PC-3 (cell line): ENCODE data around the gene ABHD15. TPM values are rescaled to one million over a fixed set of nuclear protein-coding genes. Genes with fewer than 3 reads are reported as not detected.

ENCODE experiments used
- ATAC-seq: fragments of 200-7000 bp; cut with Tn5 transposase; 2 replicates; pipeline ENCODE4 v1.9.1; 2020; ENCODE audit warnings: mild to moderate bottlenecking, moderate library complexity
- BruUV-seq: library from RNA; stranded (reverse); fragments of 400-500 nt; replicated peaks from 2 replicates; lab custom pipeline; 2021; lab: Mats Ljungman, UMichigan
- CTCF ChIA-PET: fragments of 300-600 bp; sonication (Branson Sonifier 250); formaldehyde crosslinking; loops from one replicate; lab custom pipeline; 2022; ENCODE audit warnings: antibody characterized with exemption; lab: Charles Lee
- POLR2A ChIA-PET: fragments of 300-600 bp; sonication (Branson Sonifier 250); formaldehyde crosslinking; loops from one replicate; lab custom pipeline; 2022; ENCODE audit warnings: antibody characterized with exemption; ENCODE audit not compliant: unreplicated experiment; lab: Charles Lee
- DNase-seq: peaks from one replicate; pipeline ENCODE4 v3.0.0-alpha.2; 2015
- H2AFZ ChIP-seq: fragments of 300-600 bp; sonication (generic); 2 replicates; pipeline ENCODE4 v1.6.0; 2016; ENCODE audit warnings: antibody characterized with exemption, low read length
- H3F3A ChIP-seq: fragments of 300-600 bp; sonication (generic); one replicate; pipeline ENCODE4 v1.6.0; 2017; ENCODE audit warnings: antibody characterized with exemption, low read length, control low read depth, mild to moderate bottlenecking; ENCODE audit not compliant: unreplicated experiment
- H3K27ac ChIP-seq: fragments of 300-600 bp; sonication (generic); 2 replicates; pipeline ENCODE4 v1.5.1; 2016; ENCODE audit warnings: mild to moderate bottlenecking, low read length
- H3K27me3 ChIP-seq: fragments of 300-600 bp; sonication (generic); 2 replicates; pipeline ENCODE4 v1.6.1; 2016; ENCODE audit warnings: low read length, mixed read lengths
- H3K36me3 ChIP-seq: fragments of 300-600 bp; sonication (generic); 2 replicates; pipeline ENCODE4 v1.6.1; 2016; ENCODE audit warnings: low read depth, mixed run types, low read length, mixed read lengths
- H3K4me1 ChIP-seq: fragments of 300-600 bp; sonication (generic); 2 replicates; pipeline ENCODE4 v1.5.1; 2016; ENCODE audit warnings: low read length; ENCODE audit not compliant: insufficient read depth
- H3K4me2 ChIP-seq: fragments of 300-600 bp; sonication (generic); 2 replicates; pipeline ENCODE4 v1.6.0; 2016; ENCODE audit warnings: low read length
- H3K4me3 ChIP-seq: fragments of 300-600 bp; sonication (generic); 2 replicates; pipeline ENCODE4 v1.5.1; 2016; ENCODE audit warnings: mild to moderate bottlenecking, low read length, mixed read lengths
- H3K79me2 ChIP-seq: fragments of 300-600 bp; sonication (generic); 2 replicates; pipeline ENCODE4 v1.6.1; 2017; ENCODE audit warnings: low read length, mixed read lengths
- H3K9ac ChIP-seq: fragments of 300-600 bp; sonication (generic); 2 replicates; pipeline ENCODE4 v1.6.0; 2016; ENCODE audit warnings: mild to moderate bottlenecking, low read length
- H3K9me2 ChIP-seq: fragments of 300-600 bp; sonication (generic); replicated peaks from 2 replicates; pipeline ENCODE4 v1.6.1; 2016; ENCODE audit warnings: mixed run types, low read length, mixed read lengths
- H3K9me3 ChIP-seq: fragments of 300-600 bp; sonication (generic); 2 replicates; pipeline ENCODE4 v1.6.1; 2016; ENCODE audit warnings: low read length, mixed read lengths
- H4K20me1 ChIP-seq: fragments of 300-600 bp; sonication (generic); 2 replicates; pipeline ENCODE4 v1.6.1; 2016; ENCODE audit warnings: low read length, mixed read lengths
- CTCF ChIP-seq: fragments of 300-600 bp; sonication (generic); conservative IDR thresholded peaks from 2 replicates; pipeline ENCODE4 v1.5.1; 2017; ENCODE audit warnings: antibody characterized with exemption, low read depth, mild to moderate bottlenecking, low read length
- EZH2 ChIP-seq: fragments of 300-600 bp; sonication (generic); IDR thresholded peaks from one replicate; pipeline ENCODE4 v1.6.1; 2017; ENCODE audit warnings: antibody characterized with exemption, mild to moderate bottlenecking, low read length; ENCODE audit not compliant: unreplicated experiment
- EZH2phosphoT487 ChIP-seq: fragments of 300-600 bp; sonication (generic); IDR thresholded peaks from 2 replicates; pipeline ENCODE4 v1.6.1; 2018; ENCODE audit warnings: mild to moderate bottlenecking, antibody characterized with exemption, low read length, borderline replicate concordance
- intact Hi-C: fragments of 100-400 bp; cut with micrococcal nuclease; formaldehyde crosslinking; loops from 2 replicates; pipeline ENCODE4 v1.9.0; 2023
- total RNA-seq: library from RNA; depleted of rRNA; stranded (reverse); fragments of >200 nt; gene quantifications from 2 replicates; pipeline ENCODE4 v1.2.3, GENCODE V29; 2014

The ABHD15 gene
- total RNA-seq, 1 experiment from 2014 or later, result 6.3 TPM

- Histone ChIP-seq H3F3A (no peaks in the 10 kb centered on the region), H3K36me3 (no peaks in the 10 kb centered on the region; the same call in 1 of the 2 replicates), H3K4me1 (no peaks in the 10 kb centered on the region), H3K27me3 (no peaks in the 10 kb centered on the region), H3K79me2 (no peaks in the 10 kb centered on the region), H3K27ac (no peak overlapping the region), H3K4me2 (no peak overlapping the region), H4K20me1 (no peaks in the 10 kb centered on the region), H3K9me3 (no peaks in the 10 kb centered on the region), H2AFZ (no peak overlapping the region), H3K4me3 (no peak overlapping the region), H3K9me2 (no peaks in the 10 kb centered on the region), H3K9ac (no peak overlapping the region)
- intact Hi-C loops, result no loop called here
- ATAC-seq (no peak), DNase-seq (no peak)
- TF ChIP-seq EZH2 (no peak), EZH2phosphoT487 (no peak), CTCF (no peak)
- no TSS peak for BruUV-seq
- ChIA-PET POLR2A (no interaction called here), CTCF (interaction anchor here (0.8 kb wide), 1 partner anchor 164 kb away, joined by 4 read pairs; no protein-coding TSS in a partner anchor)
Observed at GRCh38 chr17:29533976-29534375, 32.9 kb downstream of the ABHD15 start.

- ChIA-PET POLR2A (no interaction called here), CTCF (no interaction called here)
- Histone ChIP-seq H2AFZ (no peak overlapping the region), H3K9me2 (no peaks in the 10 kb centered on the region), H3K4me3 (no peak overlapping the region), H3K27ac (no peak overlapping the region), H3K79me2 (no peaks in the 10 kb centered on the region), H3K4me2 (no peak overlapping the region), H3K9me3 (no peaks in the 10 kb centered on the region), H3K9ac (no peak overlapping the region), H3K36me3 (no peaks in the 10 kb centered on the region), H3F3A (no peaks in the 10 kb centered on the region), H3K27me3 (no peaks in the 10 kb centered on the region), H4K20me1 (no peaks in the 10 kb centered on the region), H3K4me1 (no peaks in the 10 kb centered on the region)
- DNase-seq (no peak), ATAC-seq (no peak; the same call in 1 of the 2 replicates)
- TF ChIP-seq EZH2phosphoT487, result no peak
- TF ChIP-seq EZH2, result no peak
- TF ChIP-seq CTCF, result no peak
- no TSS peak for BruUV-seq
- intact Hi-C loops, result no loop called here
Observed at GRCh38 chr17:29526322-29526721, 40.5 kb downstream of the ABHD15 start.

GRCh38 chr17:29524692-29525091 lies 42.1 kb downstream of the ABHD15 start:
- intact Hi-C loops, result no loop called here
- ChIA-PET CTCF (no interaction called here), POLR2A (no interaction called here)
- H3K27me3 ChIP-seq, result no peaks in the 10 kb centered on the region
- DNase-seq, result no peak
- no peaks in the 10 kb centered on the region for H3K9me2 ChIP-seq
- H3F3A ChIP-seq, result no peaks in the 10 kb centered on the region
- H3K36me3 ChIP-seq, result no peaks in the 10 kb centered on the region
- no peak overlapping the region for H2AFZ ChIP-seq
- H3K4me3 ChIP-seq, result no peak overlapping the region
- H3K79me2 ChIP-seq, result no peaks in the 10 kb centered on the region
- no peaks in the 10 kb centered on the region for H3K4me1 ChIP-seq
- no peak for TF ChIP-seq EZH2
- no peak for TF ChIP-seq CTCF
- no peak for TF ChIP-seq EZH2phosphoT487
- no peak overlapping the region for H3K4me2 ChIP-seq
- BruUV-seq, result no TSS peak
- no peak overlapping the region for H3K9ac ChIP-seq
- H3K27ac ChIP-seq, result no peak overlapping the region
- no peaks in the 10 kb centered on the region for H4K20me1 ChIP-seq
- H3K9me3 ChIP-seq, result no peaks in the 10 kb centered on the region
- ATAC-seq, result no peak
